Measurements from ENCODE around the gene HMG20B. TPM values are rescaled to one million over a fixed set of nuclear protein-coding genes. Genes with fewer than 3 reads are reported as not detected.
"Not testable (repeated sequence)": the region's sequence is repeated elsewhere in the genome, so short reads cannot be mapped to it uniquely, and the experiment has no call there.

HMG20B gene
- total and polyA plus RNA-seq, 2 donors: 30.6 to 109 TPM

DNA sequence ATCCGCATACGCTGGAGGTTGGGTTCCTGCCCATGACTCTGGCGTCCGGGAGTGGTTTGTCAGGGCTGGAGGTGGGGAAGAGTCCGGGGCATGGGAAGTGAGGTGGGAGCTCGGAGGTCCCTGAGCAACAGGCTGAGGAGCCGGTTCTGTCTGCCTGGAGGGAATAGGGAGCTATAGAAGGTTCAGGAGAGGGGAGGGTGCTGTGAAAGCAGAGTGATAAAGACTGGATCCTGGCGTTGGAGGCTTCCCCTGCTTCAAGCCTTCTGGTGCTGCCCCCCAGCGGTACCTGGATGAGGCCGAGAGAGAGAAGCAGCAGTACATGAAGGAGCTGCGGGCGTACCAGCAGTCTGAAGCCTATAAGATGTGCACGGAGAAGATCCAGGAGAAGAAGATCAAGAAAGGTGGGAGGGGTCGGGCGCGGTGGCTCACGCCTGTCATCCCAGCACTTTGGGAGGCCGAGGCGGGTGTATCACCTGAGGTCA, 2.6 kb downstream of the HMG20B start:
- 91% methylated on average over 19 of the region's 19 CpGs for WGBS
- peaks cover 3% of the 10 kb centered on the region for H3K4me1 ChIP-seq (ENCODE audit: insufficient read depth)
- no peak overlapping the region for H3K27ac ChIP-seq (ENCODE audit: low read depth)
- no peak for DNase-seq (ENCODE audit: extremely low spot score)
- no peaks in the 10 kb centered on the region for H3K36me3 ChIP-seq (ENCODE audit: insufficient read depth)
- H3K4me3 ChIP-seq (ENCODE audit: low read depth, low read length): no peak overlapping the region

DNA sequence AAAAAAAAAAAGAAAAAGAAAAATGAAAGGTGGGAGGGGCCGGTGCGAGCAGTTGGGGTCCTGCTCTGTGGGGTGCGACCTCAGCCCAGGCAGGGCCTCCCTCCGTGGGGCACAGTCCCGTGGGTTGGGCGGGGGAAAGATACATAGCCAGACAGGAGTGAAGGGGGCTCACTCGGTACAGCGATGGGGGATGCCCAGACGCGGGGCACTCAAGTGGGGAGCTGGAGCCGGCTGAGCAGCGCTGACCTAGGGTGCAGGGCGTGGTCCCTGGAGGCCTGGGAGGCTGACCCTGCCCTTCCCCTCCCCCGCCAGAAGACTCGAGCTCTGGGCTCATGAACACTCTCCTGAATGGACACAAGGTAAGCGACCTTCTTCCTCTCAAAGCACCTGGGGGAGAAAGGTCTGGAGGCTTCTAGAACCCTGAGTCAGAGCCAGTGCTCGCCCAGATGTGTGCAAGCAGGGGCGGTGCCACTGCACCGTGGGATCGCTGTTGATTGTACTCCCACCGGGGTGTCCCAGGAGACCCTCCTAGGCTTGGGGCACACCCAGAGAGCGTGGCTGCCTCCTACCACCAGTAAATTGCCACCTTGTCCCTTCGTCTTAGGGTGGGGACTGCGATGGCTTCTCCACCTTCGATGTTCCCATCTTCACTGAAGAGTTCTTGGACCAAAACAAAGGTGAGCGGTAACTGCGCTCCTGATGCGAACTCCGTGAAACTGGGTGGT, 3.4 kb downstream of the HMG20B start:
- no peak overlapping the region for H3K27ac ChIP-seq (ENCODE audit: low read depth)
- DNase-seq (ENCODE audit: extremely low spot score): no peak
- 76% methylated on average over 29 of the region's 29 CpGs for WGBS
- peaks cover 3% of the 10 kb centered on the region for H3K4me1 ChIP-seq (ENCODE audit: insufficient read depth)
- H3K4me3 ChIP-seq (ENCODE audit: low read depth, low read length): peak overlapping the region; percentile 33
- H3K36me3 ChIP-seq (ENCODE audit: insufficient read depth): no peaks in the 10 kb centered on the region

GRCh38 chr19:3576696-3577443, 4.1 kb downstream of the HMG20B start:
- no peak for DNase-seq (ENCODE audit: extremely low spot score)
- no peaks in the 10 kb centered on the region for H3K36me3 ChIP-seq (ENCODE audit: insufficient read depth)
- peak overlapping the region; percentile 33 for H3K4me3 ChIP-seq (ENCODE audit: low read depth, low read length)

GRCh38 chr19:3577723-3578344, 5.1 kb downstream of the HMG20B start:
- H3K36me3 ChIP-seq (ENCODE audit: insufficient read depth): no peaks in the 10 kb centered on the region
- H3K4me3 ChIP-seq (ENCODE audit: low read depth, low read length): no peak overlapping the region
- 79% methylated on average over 60 of the region's 60 CpGs for WGBS
- DNase-seq (ENCODE audit: extremely low spot score): no peak
- no peak overlapping the region for H3K27ac ChIP-seq (ENCODE audit: low read depth)
- peaks cover 3% of the 10 kb centered on the region for H3K4me1 ChIP-seq (ENCODE audit: insufficient read depth)

More at GRCh38 chr19:3576696-3577443, 4.1 kb downstream of the HMG20B start:
- WGBS: 21% methylated on average over 72 of the region's 78 CpGs
- Histone ChIP-seq H3K4me1 (ENCODE audit: insufficient read depth) (peaks cover 3% of the 10 kb centered on the region), H3K27ac (ENCODE audit: low read depth) (peak overlapping the region; percentile 33)

DNA sequence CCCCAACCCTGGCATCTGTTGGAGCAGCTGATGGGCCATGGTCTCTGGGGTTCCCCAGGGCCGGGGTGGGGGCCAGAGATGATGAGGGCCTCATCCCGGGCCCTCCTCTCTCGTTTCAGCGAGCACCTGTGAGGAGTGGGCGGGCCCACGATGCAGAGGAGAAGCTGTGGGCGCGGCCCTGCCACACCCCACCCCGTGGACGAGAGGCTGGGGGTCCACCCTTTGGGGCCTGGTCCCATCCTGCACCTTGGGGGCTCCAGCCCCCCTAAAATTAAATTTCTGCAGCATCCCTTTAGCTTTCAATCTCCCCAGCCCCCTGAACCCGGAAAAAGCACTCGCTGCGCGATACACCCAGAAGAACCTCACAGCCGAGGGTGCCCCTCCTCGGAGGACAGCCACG, 5.6 kb downstream of the HMG20B start:
- Histone ChIP-seq H3K36me3 (ENCODE audit: insufficient read depth) (no peaks in the 10 kb centered on the region), H3K4me3 (ENCODE audit: low read depth, low read length) (no peak overlapping the region), H3K4me1 (ENCODE audit: insufficient read depth) (peaks cover 3% of the 10 kb centered on the region), H3K27ac (ENCODE audit: low read depth) (no peak overlapping the region)
- DNase-seq (ENCODE audit: extremely low spot score): no peak
- 79% methylated on average over 17 of the region's 17 CpGs for WGBS

DNA sequence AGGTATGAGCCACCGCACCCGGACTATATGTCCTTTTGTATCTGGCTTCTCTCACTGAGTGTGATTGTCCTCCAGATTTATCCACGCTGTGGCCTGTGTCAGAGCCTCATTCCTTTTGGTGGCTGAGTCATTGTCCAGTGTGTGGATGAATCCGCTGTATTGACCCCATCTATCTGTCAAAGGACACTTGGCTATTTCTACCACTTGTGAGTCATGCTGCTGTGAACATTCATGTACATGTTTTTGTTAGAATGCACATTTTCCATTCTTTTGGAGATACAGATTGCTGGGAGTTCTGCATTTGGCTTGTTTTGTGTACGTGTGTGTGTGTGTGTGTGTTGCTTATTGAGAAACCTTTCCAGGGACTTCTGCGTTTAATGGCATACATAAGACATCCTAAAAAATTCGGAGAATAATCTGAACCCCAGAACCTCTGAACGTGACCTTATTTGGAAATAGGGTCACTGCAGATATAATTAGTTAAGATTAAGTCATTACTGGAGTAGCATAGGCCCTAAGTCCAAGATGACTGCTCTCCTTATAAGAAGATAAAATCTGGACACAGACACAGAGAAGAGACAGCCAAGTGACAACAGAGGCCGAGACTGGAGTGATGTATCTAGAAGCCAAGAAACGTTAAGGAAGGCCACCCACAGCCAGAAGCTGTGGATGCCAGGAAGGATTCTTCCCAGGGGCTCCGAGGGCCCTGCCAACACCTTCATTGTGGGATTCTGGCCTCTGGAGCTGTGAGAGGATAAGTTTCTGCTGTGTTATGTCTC, 7.6 kb downstream of the HMG20B start:
- Histone ChIP-seq H3K4me1 (ENCODE audit: insufficient read depth) (peaks cover 3% of the 10 kb centered on the region), H3K36me3 (ENCODE audit: insufficient read depth) (no peaks in the 10 kb centered on the region), H3K27ac (ENCODE audit: low read depth) (no peak overlapping the region), H3K4me3 (ENCODE audit: low read depth, low read length) (no peak overlapping the region)
- no peak for DNase-seq (ENCODE audit: extremely low spot score)
- 35% methylated on average over 11 of the region's 11 CpGs for WGBS

DNA sequence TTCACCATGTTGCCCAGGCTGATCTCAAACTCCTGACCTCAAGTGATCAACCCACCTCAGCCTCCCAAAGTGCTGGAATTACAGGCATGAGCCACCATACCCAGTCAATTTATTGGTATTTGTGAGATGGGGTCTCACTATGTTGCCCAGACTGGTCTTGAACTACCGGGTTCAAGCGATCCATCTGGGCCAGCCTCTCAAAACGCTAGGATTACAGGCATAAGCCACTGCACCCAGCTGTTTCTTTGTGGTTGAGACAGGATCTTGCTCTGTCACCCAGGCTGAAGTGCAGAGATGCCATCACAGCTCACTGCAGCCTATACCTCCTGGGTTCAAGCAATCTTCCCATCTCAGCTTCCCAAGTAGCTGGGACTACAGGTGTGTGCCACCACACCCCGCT, 9.0 kb downstream of the HMG20B start:
- H3K4me1 ChIP-seq (ENCODE audit: insufficient read depth); H3K4me3 ChIP-seq (ENCODE audit: low read depth, low read length); H3K36me3 ChIP-seq (ENCODE audit: insufficient read depth); DNase-seq (ENCODE audit: extremely low spot score); H3K27ac ChIP-seq (ENCODE audit: low read depth): not testable (repeated sequence)
- 82% methylated on average over 4 of the region's 4 CpGs for WGBS

DNA sequence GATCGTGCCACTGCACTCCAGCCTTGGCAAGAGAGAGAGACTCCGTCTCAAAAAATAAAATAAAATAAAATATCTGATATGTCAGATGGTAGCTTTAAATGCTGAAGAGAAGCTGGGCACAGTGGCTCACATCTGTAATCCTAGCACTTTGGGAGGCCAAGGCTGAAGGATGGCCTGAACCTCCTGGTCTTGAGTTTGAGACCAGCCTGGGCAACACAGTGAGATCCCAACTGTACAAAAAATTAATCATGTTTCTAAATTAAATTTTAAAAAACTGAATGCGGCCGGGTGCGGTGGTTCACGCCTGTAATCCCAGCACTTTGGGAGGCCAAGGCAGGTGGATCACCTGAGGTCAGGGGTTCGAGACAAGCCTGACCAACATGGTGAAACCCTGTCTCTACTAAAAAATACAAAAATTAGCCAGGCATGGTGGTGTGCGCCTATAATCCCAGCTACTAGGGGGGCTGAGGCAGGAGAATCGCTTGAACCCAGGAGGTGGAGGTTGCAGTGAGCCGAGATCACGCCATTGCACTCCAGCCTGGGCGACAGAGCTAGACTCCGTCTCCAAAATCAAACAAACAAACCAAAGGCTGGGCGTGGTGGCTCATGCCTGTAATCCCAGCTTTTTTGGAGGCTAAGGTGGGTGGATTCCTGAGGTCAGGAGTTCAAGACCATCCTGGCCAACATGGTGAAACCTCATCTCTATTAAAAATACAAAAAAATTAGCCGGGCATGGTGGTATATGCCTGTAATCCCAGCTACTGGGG, 11.5 kb downstream of the HMG20B start:
- WGBS: 88% methylated on average over 15 of the region's 15 CpGs
- not testable (repeated sequence) for H3K4me3 ChIP-seq (ENCODE audit: low read depth, low read length)

GRCh38 chr19:3585301-3586126, 12.8 kb downstream of the HMG20B start, which contains the start of gene GIPC3:
Gene GIPC3, plus strand, starts transcription at chr19:3585478. Its CDS starts 120 bp downstream, at chr19:3585598.
- 4% methylated on average over 84 of the region's 84 CpGs for WGBS
- Histone ChIP-seq H3K4me1 (ENCODE audit: insufficient read depth) (no peaks in the 10 kb centered on the region), H3K27ac (ENCODE audit: low read depth) (no peak within 1 kb of the TSS), H3K4me3 (ENCODE audit: low read depth, low read length) (peak within 1 kb of the TSS; percentile 26), H3K36me3 (ENCODE audit: insufficient read depth) (no peaks in the 10 kb centered on the region)
- no peak for DNase-seq (ENCODE audit: extremely low spot score)

More for the DNA sequence above, 11.5 kb downstream of the HMG20B start:
- not testable (repeated sequence) for H3K4me1 ChIP-seq (ENCODE audit: insufficient read depth); DNase-seq (ENCODE audit: extremely low spot score); H3K36me3 ChIP-seq (ENCODE audit: insufficient read depth); H3K27ac ChIP-seq (ENCODE audit: low read depth)

DNA sequence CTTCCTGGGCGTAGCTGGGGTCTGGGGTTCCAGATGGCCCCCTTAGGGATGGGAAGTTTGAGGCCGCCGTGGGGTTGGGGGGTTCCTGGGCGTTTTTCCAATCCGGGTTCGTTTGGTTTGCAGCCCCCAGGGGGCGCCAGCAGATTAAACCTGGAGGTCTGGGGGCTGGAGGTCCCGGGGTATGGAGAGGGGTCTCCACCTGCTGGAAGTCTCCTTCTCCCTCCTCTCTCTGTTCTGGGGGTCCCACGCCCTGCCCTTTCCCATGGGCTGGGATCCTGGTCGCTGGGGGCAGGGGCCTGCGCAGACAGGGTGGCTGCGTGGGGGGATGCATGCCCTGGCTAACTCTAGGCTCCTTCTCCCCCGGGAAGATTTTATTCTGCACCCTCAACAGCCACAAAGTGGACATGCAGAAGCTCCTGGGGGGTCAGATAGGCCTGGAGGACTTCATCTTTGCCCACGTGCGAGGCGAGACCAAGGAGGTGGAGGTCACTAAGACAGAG, 13.4 kb downstream of the HMG20B start:
- 30% methylated on average over 16 of the region's 16 CpGs for WGBS
- no peak for DNase-seq (ENCODE audit: extremely low spot score)
- Histone ChIP-seq H3K27ac (ENCODE audit: low read depth) (no peak overlapping the region), H3K4me3 (ENCODE audit: low read depth, low read length) (peak overlapping the region; percentile 26), H3K36me3 (ENCODE audit: insufficient read depth) (no peaks in the 10 kb centered on the region), H3K4me1 (ENCODE audit: insufficient read depth) (no peaks in the 10 kb centered on the region)

GRCh38 chr19:3586707-3587346, 14.1 kb downstream of the HMG20B start:
- no peak overlapping the region for H3K4me3 ChIP-seq (ENCODE audit: low read depth, low read length)
- DNase-seq (ENCODE audit: extremely low spot score): no peak
- H3K36me3 ChIP-seq (ENCODE audit: insufficient read depth): no peaks in the 10 kb centered on the region
- 58% methylated on average over 31 of the region's 31 CpGs for WGBS
- no peaks in the 10 kb centered on the region for H3K4me1 ChIP-seq (ENCODE audit: insufficient read depth)
- no peak overlapping the region for H3K27ac ChIP-seq (ENCODE audit: low read depth)
